Right atrium auricular region (tissue), 2 donors: ENCODE measurements around the gene C14orf180. TPM values are rescaled to one million over a fixed set of nuclear protein-coding genes. Genes with fewer than 3 reads are reported as not detected.
A peak's percentile ranks its signal among the peaks of the same experiment; 100 is the strongest.

Experiments used
- DNase-seq: peaks from one replicate; pipeline ENCODE4 v3.0.0-alpha.2; 2019; ENCODE audit warnings: low spot score
- H3K27ac ChIP-seq, 2 donors: fragments of 200-600 bp; sonication (generic); 1 replicate in 1 of 2; 2 replicates in 1 of 2; pipeline ENCODE4 v1.5.1; 2016 to 2019
- H3K27me3 ChIP-seq, 2 donors: fragments of 200-600 bp; sonication (generic); one replicate each; pipeline versions ENCODE4 v1.5.1 to v1.6.0; 2017 to 2019
- H3K36me3 ChIP-seq: fragments of 200-600 bp; sonication (generic); one replicate; pipeline ENCODE4 v1.5.1; 2016
- H3K4me1 ChIP-seq, 2 donors: fragments of 200-600 bp; sonication (generic); one replicate each; pipeline versions ENCODE4 v1.5.1 to v1.6.0; 2017 to 2019
- H3K4me3 ChIP-seq, 2 donors: fragments of 200-600 bp; sonication (generic); 1 replicate in 1 of 2; 2 replicates in 1 of 2; pipeline ENCODE4 v1.5.1; 2017 to 2019; ENCODE audit warnings: mild to moderate bottlenecking in 1 of 2, moderate library complexity in 1 of 2
- H3K9me3 ChIP-seq, 2 donors: fragments of 200-600 bp; sonication (generic); one replicate each; pipeline ENCODE4 v1.5.1; 2019
- total RNA-seq, 2 donors: library from RNA; depleted of rRNA; stranded (reverse); fragments of >200 nt; gene quantifications; one replicate each; pipeline ENCODE4 v1.1.0, GENCODE V29; 2016
- TF ChIP-seq, protein P1 (sequence below), 2 donors: fragments of 200-600 bp; sonication (generic); IDR thresholded peaks; one replicate each; pipeline ENCODE4 v1.5.1; 2019; ENCODE audit warnings: antibody characterized with exemption in 2 of 2

Gene C14orf180
- total RNA-seq, 2 donors from 2014 or later: 59.5 to 135 TPM

- Histone ChIP-seq H3K27me3 (no peaks in the 10 kb centered on the region), H3K4me3 (peak overlapping the region; percentile 43 to 54), H3K4me1 (peaks cover 0 to 88% of the 10 kb centered on the region in 2 donors), H3K9me3 (no peaks in the 10 kb centered on the region), H3K27ac (peak overlapping the region; percentile 89 to 97), H3K36me3 (peaks cover under 1% of the 10 kb centered on the region)
- DNase-seq: peak; percentile 84
- TF ChIP-seq, protein P1, sequence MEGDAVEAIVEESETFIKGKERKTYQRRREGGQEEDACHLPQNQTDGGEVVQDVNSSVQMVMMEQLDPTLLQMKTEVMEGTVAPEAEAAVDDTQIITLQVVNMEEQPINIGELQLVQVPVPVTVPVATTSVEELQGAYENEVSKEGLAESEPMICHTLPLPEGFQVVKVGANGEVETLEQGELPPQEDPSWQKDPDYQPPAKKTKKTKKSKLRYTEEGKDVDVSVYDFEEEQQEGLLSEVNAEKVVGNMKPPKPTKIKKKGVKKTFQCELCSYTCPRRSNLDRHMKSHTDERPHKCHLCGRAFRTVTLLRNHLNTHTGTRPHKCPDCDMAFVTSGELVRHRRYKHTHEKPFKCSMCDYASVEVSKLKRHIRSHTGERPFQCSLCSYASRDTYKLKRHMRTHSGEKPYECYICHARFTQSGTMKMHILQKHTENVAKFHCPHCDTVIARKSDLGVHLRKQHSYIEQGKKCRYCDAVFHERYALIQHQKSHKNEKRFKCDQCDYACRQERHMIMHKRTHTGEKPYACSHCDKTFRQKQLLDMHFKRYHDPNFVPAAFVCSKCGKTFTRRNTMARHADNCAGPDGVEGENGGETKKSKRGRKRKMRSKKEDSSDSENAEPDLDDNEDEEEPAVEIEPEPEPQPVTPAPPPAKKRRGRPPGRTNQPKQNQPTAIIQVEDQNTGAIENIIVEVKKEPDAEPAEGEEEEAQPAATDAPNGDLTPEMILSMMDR (IDR thresholded peaks at IDR 0.05): no peak
These were observed 3.1 kb downstream of the C14orf180 start for GRCh38 chr14:104582662-104583061.

DNA sequence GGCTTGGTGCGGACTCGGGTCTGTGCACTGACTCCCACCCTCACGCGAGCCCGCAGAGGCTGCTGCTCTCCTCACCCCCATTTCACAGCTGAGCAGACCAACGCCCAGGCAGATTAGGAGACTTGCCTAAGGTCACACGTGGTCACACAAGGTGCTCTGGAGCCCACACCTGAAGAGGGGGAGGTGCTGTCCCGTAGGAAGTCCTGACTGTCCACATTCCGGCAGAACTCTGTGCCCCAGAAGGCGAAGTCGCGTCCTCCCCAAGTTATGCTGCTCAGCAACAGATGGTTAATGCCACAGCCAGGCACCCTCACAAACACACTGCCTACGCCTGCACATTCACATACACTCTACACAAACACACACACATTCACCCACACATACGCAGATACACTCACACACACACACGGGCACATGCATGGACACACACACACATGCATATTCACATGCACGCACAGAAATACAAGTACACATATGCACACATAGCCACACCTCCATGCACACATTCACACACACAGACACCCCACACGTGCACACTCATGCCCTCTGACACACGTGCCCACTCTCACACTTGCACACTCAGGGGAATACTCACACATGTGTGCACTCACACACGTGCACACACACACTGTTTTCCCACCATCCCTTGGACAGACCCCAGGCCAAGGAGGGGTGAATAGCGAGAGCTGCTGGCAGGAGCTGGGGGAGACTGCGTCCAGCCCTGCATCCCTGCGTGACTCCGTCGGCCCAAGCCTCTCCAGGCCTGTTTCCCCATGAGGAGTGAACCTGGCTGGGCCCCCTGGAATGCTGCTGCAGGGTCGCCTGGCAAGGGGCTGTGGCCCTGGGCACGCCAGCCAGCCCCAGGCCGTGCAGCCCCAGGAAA lies 4.1 kb downstream of the C14orf180 start:
- H3K9me3 ChIP-seq: no peaks in the 10 kb centered on the region
- no peaks in the 10 kb centered on the region for H3K27me3 ChIP-seq
- TF ChIP-seq, protein P1 (IDR thresholded peaks at IDR 0.05): no peak
- H3K4me1 ChIP-seq: peaks cover 0 to 82% of the 10 kb centered on the region in 2 donors
- DNase-seq: no peak
- H3K27ac ChIP-seq: peak overlapping the region; percentile 89 to 97
- H3K4me3 ChIP-seq: peak overlapping the region in 1 of 2 donors; percentile 3
- H3K36me3 ChIP-seq: peaks cover 11% of the 10 kb centered on the region

- Histone ChIP-seq H3K27ac (peak overlapping the region; percentile 89 to 97), H3K4me3 (no peak overlapping the region), H3K36me3 (peaks cover 20% of the 10 kb centered on the region), H3K27me3 (no peaks in the 10 kb centered on the region), H3K9me3 (no peaks in the 10 kb centered on the region), H3K4me1 (peaks cover 0 to 73% of the 10 kb centered on the region in 2 donors)
- TF ChIP-seq, protein P1 (IDR thresholded peaks at IDR 0.05): no peak
- DNase-seq: no peak
These were observed 5.0 kb downstream of the C14orf180 start for GRCh38 chr14:104584557-104584956.

GRCh38 chr14:104585966-104586697 lies 6.6 kb downstream of the C14orf180 start:
- Histone ChIP-seq H3K27me3 (no peaks in the 10 kb centered on the region), H3K4me3 (no peak overlapping the region), H3K9me3 (no peaks in the 10 kb centered on the region), H3K36me3 (peaks cover 20% of the 10 kb centered on the region), H3K27ac (peak overlapping the region; percentile 89 to 97), H3K4me1 (peaks cover 0 to 66% of the 10 kb centered on the region in 2 donors)
- TF ChIP-seq, protein P1 (IDR thresholded peaks at IDR 0.05): no peak
- DNase-seq: peak; percentile 67

DNA sequence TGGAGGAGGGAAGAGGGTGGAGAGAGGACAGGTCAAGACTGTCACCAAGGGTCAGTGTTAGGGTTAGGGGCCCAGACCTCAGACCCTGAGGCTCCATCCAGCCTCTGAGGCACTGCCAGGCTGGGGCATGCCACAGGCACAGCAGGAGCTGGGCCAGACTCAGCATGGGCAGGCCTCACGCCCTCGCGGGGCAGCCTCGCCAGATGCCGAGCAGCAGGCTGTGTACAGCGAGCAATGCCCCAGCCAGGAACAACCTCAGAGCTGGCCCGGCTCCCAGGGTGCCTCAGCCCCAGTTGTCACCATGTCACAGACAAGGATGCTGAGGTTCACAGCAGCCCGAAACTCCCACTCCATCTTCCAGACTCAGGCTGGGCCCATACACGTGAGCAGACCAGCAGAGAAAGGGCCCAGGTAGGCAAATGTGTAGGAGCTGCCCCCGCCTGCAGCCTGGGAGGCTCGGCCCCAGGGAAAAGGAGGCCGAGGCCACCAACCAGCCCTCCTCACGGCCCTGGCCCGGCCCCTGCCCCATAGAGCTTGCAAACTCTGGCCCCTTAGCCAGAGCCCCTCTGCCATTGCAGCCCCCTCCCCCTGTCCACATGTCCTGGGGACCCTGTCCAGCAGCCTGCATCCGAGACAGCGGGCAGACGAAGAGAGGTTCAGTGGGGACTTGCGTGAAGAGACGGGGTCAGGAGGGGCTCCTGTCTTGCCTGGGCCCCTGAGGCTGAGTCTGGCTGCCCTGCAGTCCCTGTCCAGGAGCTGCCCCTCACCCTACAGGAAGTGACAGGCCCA lies 7.5 kb downstream of the C14orf180 start:
- Histone ChIP-seq H3K27ac (peak overlapping the region; percentile 89 to 97), H3K27me3 (no peaks in the 10 kb centered on the region), H3K4me3 (no peak overlapping the region), H3K36me3 (peaks cover 20% of the 10 kb centered on the region), H3K4me1 (peaks cover 0 to 61% of the 10 kb centered on the region in 2 donors), H3K9me3 (no peaks in the 10 kb centered on the region)
- DNase-seq: peak; percentile 75
- TF ChIP-seq, protein P1 (IDR thresholded peaks at IDR 0.05): no peak
